Activated CD8-positive, alpha-beta memory T cell treated with anti-CD3 and anti-CD28 coated beads, Interleukin-2, amount 50 U/mL, for 1 hour (primary cell): ENCODE measurements around the gene GPSM3.
A peak's percentile ranks its signal among the peaks of the same experiment; 100 is the strongest.
"Not testable (repeated sequence)": the region's sequence is repeated elsewhere in the genome, so short reads cannot be mapped to it uniquely, and the experiment has no call there.

Experiments
- DNase-seq: peaks from one replicate; pipeline ENCODE4 v3.0.0-alpha.2; 2020; ENCODE audit errors: extremely low read depth

The GPSM3 gene

DNA sequence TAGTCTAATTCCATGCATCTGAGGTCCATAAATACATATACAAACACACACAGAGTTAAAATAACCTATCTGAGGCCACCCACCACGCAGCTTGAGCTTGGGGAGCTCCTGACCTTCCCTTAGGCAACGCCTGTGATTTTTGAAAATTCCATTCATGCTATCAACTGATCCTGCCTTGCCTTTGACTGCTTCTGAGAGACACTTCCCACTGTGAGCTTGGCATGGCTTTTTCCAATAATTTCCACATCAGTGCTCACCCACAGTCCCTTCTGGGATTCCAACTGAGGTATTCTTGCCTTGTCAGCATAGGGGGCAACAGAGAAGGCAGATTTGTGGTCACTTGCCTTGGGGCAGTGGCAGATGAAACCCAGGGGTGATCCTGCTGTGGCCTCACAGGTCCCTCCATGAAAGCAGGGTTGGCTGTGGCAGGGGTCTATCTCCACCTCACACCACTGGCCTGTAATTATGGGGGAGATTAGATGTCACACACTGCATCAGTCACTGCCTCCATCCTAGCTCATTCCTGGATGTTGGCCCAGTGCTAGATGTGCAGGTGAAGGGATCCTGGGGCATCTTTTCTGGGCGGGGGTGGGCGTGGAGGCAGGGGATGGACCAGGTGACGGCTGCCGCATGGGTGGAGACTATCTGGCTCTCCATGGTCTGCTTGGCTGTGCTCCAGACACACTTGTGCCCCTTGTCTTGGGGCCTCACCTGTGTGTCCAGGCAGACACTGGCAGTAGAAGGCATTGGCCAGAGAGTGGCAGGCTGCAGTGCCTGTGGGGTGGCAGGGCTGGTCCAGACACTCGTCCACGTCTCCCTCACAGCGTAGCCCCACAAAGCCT lies 11.2 kb upstream of the GPSM3 start:
- DNase-seq, result no peak

DNA sequence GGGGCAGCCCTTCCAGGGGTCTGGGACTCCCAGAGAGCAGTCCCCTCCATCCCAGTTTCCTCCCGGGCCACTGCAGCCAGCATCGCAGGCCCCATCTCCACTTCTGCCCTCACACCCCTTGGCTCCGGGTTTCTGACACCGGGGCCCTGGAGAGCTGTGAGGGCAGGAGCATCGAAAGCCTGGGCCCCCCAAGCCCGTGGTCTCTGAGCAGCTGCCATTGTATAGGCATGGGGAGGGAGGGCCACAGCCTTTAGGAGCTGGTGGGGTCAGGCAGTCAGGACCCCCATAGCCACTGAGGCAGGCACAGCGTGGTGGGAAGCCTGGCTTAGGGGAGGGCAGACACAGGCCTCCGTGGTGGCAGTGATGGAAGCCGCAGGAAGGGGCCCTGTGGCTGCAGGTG lies 9.7 kb upstream of the GPSM3 start:
- no peak for DNase-seq

DNA sequence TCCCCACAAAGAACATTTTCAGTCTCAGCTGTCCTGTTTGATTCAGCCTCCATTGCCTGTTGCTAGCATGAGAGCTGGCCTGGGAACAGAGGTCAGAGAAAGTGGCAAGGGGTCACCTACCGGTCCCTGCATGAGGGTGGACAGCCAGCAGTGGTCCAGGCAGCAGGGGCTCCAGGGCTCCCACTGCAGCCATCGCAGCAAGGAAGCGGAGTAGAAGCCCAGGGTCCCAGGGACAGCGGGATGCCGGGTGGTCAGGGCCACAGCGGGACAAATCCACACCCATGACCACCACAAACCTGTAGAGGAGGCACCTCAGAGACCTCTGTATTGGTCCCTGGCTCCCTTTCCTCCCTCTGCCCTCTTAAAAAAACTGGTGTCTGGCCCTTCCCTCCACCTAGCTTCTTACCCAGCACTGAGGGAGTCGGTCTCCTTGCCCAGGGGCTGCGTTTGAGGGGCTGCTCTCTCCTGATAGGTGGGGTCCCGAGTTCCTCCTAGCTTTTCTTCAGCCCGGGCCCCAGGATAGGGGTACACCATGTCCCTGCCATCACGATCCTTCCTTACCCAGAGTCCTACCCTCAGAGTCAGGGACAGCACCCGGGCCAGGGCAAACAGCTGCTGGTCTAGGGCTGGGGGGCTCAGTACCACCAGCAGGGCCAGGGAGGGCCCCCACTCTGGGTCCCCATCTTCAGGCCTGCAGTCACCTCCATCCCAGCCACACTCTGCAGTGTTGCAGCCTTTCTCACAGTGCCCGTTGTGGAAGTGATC lies 8.4 kb upstream of the GPSM3 start:
- no peak for DNase-seq

DNA sequence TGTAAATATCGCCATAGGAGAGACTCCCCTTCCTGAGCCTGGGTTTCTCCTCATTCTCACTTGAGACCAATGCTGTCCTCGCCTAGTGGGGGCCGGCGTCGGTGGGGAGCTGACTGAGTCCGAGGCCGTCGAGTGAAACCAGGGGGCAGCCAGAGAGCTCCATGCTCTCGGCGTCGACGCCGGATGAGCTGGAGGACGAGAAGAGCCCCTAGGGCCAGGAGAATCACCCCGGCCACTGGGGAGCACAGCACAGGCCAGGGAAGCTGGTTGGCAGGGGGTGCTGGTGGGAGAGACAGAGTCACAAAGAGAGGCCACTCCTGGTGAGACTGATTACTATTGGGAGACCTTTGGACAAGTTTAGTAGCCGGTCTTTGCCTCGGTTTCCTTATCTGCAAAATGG lies 6.4 kb upstream of the GPSM3 start:
- DNase-seq, result no peak

DNA sequence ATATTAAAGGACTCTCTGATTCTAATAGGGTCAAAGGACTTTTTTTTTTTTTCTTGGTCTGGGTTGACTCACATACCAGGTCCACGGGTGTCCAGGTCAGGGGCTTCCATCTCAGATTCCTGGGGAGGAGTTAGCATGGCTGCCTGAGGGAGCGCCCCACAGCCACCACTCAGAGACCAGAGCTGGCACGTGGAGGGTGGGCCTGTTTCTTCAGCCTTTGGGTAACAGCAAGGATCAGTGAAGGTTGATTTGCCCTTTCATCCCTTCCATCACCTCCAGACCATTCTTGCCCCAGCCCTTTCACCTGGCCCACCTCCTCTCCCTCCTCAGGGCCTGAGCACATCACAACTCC lies 5.9 kb upstream of the GPSM3 start:
- DNase-seq, result no peak

DNA sequence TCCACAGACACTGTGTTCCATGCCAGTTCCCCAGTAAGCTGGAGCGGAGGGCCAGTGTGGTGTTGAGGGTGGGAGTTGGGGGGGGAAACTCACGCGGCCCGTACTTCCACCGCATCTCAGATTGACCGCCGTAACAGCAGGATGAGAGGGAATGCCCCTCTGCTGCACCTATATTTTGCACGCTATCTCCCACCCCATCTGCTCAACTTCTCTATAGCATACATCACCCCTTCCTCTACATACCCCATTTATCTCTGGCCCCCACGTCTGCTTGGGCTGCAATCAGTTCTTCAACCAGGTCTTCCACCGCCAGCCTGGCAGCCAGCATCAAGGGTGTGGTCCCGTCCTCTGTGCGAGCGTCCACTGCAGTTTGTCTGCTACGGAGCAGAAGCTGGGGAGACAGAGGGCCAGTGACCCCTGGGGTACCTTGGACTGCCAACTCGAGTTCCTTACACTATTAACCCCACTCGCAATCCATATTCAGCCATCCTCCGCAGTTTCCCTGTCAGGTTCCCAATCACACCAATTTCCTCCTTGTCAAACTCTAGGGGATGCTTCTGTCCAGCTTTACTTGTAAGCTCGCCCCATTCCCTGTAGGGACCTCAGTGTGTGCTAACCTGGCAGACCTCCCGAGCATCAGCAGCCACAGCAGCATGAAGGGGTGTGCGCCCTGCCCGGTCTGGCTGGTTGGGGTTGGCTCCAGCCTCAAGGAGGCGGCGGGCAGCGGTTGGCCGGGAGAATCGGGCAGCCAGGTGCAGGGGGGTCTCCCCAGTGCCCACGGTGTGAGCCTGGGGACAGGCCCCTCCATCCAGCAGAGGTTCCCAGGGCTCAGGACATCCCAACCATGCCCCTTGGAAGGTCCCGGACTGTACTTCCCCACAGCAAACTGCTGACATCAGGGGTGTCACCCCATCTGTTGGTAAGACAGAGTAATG lies 4.5 kb upstream of the GPSM3 start:
- DNase-seq, result no peak

DNA sequence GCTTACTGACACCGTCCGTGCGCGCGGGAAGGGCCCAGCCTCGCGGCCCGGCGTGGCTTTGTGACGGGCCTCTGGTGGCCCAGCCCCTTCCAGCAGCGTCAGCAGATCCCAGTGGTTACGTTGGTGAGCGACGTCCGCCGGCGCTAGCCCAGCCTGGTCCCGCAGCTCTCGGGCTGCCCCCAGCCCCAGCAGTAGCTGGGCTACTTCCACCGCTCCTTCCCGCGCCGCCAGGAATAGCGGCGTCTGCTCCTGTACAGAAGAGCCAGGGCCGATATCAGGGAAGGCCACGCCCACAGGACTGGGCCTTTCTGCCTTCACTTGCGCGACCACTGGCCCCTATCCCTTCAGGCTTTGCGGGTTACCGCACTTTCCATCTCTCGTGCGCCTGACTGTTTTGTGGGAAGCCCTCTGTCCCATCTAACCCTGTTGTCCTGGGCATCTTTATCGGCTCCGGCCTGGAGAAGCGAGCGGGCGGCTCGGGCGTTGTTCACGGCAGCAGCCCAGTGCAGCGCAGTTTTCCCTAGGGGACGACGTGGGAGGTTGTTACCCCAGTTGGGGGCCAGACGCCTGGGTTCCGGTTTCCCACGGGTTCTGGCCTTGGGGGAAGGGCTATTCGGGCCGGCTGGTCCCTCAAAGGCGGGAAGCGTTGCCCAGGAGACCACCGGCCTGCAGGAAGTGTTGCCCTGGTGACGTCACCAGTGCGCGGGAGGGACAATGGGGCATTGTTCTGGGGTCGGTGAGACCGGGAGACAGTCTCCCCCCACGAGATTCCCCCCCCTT lies 3.6 kb upstream of the GPSM3 start:
- DNase-seq, result no peak

DNA sequence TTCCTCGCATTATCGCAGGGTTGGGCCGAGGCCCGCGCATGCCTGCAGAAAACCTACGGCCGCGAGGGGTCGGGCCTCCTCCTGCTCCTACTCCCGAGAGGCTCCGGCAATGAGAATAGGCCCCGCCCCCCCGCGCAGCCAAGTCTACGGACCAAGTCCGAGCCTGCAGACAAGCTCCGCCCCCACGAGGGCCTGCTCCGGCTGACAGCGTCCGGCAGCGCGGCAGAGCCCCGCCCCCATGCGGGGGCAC lies 3.1 kb upstream of the GPSM3 start:
- DNase-seq, result peak; percentile 99

DNA sequence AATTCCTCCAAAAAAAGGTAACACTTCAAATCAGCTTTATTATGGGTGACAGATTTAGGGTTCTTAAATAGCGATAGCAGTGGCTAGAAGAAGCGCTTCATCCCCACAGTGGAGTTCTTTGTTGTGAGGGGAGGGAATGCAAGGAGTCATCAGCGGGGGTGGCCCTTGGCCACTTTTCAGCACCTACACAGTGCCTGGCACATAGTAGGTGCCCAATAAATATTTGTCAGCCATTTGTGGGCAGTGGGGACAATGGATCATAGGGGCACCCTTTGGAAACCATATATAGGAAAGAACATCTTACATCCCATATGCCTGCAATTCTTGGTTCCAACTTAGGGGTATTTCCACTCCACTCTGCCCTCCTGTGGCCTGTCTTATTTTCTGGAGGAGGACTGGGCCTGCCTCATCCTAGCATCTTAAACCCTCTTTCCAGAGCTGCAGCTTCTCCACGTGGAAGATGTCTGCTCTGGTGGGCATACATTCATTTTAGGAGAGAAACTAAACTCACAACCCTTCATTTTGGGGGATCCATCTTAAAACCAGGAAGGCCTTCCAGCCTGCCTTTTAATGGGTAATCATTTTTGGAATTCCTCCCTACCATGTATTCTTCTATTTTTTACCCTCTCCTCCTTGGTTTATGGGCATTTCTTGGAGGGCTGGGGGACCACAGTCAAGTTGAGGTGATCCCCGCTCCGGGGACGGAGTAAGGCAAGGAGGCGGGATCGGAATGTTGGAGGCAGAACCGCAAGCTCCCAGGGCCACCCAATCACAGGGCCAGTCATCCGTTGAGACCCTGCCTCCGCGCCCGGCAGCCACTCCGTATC lies 2.6 kb upstream of the GPSM3 start:
- DNase-seq, result no peak

DNA sequence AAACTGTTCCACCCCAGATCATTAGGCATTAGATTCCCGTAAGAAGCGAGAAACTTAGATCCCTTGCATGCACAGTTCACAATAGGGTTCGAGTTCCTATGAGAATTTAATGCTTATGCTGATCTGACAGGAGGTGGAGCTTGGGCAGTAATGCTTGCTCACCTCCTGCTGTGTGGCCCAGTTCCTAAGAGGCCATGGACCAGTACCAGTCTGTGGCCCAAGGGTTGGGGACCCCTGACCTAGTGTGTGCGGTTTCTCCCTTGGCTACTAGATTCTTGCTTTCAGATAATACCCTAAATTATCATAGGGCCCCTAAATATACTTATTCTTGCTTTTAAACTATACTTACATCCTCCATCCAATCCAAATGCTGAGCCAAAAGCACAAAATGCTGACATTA lies 1.9 kb upstream of the GPSM3 start:
- DNase-seq, result no peak

DNA sequence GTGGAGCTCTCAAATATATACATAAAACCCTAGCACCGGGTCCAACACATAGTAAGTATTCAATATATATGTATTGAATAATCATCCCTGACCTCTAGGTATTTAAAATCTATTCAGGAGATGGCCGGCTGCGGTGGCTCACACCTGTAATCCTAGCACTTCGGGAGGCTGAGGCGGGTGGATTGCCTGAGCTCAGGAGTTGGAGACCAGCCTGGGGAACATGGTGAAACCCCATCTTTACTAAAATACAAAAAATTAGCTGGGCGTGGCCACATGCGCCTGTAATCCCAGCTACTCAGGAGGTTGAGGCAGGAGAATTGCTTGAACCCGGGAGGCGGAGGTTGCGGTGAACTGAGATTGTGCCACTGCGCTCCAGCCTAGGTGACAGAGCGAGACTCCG lies 653 bp upstream of the GPSM3 start:
- not testable (repeated sequence) for DNase-seq

DNA sequence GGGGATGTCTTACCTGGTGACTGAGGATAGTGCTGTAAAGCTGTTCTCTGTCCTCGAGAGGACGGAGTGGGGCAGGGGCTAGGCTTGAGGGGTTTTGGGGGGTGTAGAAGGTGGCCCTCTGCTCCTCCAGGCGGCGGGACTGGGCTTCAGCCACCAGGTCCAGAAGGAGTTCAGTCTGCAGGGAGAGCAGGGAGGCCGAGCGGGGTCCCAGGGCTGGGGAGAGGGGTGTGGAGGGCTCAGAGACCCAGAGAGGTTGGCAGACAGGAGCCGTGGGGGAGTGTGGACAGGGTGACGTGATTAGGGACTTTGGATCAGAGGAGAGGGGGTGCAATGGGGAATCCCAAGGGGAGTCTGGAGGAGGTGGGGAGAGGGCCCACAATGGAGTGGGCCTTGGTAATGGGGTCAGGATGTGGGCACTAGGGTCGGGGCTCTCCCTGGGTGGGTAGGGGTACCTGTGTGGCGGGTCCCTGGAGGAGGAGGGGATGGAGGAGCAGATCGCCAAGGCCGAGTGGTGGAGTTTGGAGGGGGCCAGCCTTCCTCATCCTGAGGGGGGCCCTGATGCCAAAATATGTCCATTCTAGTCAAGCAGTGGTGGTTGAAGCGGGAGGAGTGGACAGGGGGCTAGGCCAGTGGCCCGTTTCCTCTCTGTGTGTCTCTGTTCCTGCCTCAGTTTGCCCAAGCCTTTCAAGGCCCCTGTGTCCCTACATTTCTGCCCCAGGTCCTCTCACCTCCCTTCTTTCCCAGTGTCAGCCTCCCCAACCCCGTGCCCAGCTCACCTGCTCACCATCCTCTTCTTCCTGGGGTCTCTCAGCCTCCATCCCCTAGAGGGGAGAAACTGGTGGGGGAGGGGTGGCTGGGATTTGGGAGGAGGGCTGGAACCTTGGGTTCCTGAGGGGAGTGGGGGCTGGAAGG lies 491 bp downstream of the GPSM3 start:
- DNase-seq, result no peak

DNA sequence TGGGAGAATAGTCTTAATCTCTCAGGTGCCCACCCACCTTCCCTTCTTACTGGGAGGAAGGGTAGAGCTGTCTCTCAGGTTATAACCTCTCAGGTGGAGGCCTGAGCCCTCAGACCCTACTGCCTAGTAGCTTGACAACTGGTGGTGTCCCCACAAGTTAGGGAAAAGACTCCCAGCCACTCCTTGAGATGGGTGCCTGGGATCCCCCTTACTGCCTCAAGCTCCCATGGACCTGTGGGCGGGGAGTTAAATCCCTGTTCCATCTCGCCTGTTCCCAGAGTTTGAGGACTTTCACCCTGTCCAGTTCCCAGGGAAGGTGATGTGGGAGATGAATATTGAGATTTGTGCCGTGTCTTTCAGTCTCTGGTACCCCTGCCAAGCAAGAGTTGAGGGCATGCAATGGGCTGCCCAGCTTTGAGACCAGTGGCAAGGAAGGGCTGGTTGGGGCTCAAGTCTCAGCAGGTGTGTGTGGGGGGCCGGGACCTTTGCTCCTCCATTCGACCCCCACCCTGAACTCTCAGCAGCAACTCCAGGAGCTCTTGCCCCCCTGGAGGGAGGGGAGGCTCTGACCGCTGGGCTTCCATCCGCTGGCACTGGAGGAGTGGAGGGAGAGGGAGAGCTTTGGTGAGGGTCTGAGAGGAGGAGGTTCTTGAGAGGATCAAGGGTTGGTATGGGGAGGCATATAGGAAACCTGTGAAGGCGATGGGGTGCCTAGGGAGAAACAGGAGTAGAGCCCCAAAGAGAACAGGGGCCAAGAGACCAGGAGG lies 1.3 kb downstream of the GPSM3 start:
- no peak for DNase-seq

DNA sequence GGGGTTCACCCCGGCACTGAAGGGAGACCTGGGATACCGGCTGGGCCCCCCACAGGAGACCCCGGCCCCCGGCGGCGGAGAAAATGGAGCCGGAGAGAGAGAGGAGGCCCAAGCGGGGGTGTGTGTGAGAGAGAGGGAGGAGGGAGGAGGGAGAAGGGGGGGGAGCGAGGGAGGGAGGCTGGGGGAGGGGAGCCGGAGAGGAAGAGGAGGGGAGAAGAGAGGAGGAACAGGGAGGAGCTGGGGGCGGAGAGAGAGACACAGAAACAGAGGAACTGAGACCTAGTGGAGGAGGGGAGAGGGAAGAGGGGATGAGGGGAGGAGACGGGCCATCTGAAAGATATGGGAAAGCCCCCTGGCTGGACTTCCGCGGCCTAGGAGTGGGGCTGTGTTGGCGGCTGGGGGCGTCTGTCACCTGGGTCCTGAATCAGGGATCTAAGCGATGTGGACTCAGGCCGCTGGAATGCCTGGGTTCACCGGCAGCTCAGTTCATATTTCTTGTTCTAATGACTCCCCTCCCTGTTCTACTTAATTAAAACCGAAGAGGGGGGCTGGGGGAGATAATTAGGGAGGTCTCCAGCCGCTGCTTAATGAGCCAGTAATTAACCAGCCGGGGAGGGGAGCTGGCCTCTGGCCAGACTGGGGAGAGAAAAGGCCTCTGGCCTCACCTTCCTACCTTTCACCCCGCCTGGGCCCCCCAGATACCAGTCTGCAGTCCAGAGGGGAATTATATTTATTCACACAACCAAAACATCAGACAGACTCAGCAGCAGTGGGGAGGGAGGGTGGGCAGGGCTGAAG lies 2.2 kb downstream of the GPSM3 start, which contains the start of gene PBX2:
PBX2 (minus strand) TSS at position 149 of the 798 bp plus-strand sequence. CDS start 287 bp downstream, outside the sequence.
- DNase-seq, result peak; percentile 50

DNA sequence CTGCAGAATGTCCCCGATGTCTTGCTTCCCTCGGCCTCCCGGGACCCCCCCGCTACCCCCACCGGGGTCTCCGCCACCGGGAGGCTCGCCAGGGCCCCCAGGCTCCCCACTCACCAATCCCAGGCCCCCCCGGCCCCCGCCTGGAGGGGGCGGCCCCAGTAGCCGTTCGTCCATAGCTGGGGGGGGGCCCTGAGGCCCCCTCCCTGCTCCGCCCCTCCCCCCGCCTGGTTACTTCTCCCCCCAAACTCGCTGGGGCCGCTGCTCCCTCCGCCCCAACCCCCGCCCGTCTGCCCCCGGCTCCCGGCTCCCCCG lies 2.7 kb downstream of the GPSM3 start:
- DNase-seq, result no peak

DNA sequence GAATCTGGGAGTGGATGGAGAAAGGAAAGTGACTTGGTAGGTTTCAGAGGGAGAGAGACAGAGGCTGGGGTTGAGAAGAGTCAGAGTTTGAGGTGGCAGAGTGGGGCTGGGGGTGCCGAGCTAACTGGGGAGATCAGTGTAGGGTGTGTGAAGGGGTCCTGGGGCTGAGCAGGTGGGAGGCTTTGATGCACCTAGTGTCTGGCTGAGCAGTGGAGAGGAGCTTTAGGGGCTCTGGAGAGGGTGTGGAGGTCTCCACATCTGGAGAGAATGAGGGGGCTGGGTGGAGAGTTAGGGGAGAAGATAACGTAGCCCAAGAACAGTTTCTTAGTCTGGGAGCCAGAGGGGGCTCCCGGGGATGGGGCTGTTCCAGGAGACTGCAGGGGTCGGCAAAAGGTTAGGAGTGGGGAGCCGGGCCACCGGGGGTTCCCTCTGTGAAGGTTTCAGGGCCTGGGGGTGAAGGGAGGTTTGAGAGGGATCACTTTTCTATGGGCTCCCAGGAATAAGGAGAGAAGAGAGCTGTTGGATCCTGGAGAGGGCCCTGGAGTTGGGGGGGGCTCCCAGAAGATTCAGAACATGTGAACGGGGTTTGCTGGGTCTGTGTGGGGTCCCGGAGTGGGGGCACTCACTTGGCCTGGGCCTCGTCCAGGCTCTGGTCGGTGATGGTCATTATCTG lies 3.2 kb downstream of the GPSM3 start:
- DNase-seq, result no peak

DNA sequence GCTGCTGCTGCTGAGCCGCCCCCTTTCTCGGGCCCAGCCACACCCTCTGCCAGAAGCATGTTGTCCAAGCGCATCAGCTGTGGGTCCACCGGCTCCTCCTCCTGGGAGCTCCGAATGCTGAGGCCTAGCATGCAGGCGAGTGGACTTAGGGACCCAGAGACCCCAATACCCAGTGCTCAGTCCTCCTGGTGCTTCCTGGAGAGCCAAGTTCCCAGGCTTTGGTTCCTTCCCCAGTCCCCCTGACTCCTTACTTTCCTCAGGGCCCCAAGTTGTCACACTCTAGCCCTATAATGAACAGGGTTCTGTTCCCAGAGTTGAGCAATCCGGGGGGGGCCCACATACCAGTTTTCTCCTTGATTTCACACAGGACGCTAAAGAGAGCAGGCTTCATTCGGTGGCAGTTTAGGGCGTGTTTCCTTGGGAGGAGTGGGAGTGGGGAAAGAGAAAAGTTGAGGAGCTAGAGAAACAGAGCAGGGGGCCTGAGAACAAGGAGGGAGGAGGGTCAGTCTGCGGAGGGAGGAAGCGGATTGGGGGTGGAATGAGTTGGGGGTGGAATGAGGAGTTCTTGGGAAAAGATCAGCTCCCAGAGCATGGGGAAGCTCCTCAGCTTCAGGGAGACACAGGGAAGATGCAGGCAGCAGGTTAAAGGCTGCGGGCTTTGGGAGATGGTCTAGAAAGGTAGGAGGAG lies 3.9 kb downstream of the GPSM3 start:
- no peak for DNase-seq
